ENCODE data around the gene DEFB112. TPM values are rescaled to one million over a fixed set of nuclear protein-coding genes. Genes with fewer than 3 reads are reported as not detected.

Gene DEFB112
- total RNA-seq, 1 donor from 2014 or later, result not detected

Other genes with a start within 250 kb of the DEFB112 start
- gene CRISP1, start 183.4 kb downstream of the DEFB112 start, total RNA-seq, result not detected
- gene DEFB114, start 85.8 kb downstream of the DEFB112 start, total RNA-seq, result not detected
- gene DEFB113, start 80.3 kb downstream of the DEFB112 start, total RNA-seq, result not detected
- not detected for gene DEFB110, start 27.9 kb downstream of the DEFB112 start, total RNA-seq